ENCODE results near the gene ACTN3.

GRCh38 chr11:66564984-66565383 is 18.3 kb downstream of the ACTN3 start:
- TF ChIP-seq JUN (CRISPR knock-in tag; IDR thresholded peaks at IDR 0.05) = no peak
- TF ChIP-seq E2F1 (CRISPR knock-in tag; IDR thresholded peaks at IDR 0.05) = no peak
- no peak for TF ChIP-seq NFE2L1 (CRISPR knock-in tag; IDR thresholded peaks at IDR 0.05)
- TF ChIP-seq ATF6 (CRISPR knock-in tag; IDR thresholded peaks at IDR 0.05) = no peak
- TF ChIP-seq SP1 (CRISPR knock-in tag; conservative IDR thresholded peaks at IDR 0.05) = no peak
- no peak for TF ChIP-seq FOXP4 (CRISPR knock-in tag; IDR thresholded peaks at IDR 0.05)
- TF ChIP-seq CTCF (IDR thresholded peaks at IDR 0.05) = no peak
- no peak for TF ChIP-seq SMAD3 (CRISPR knock-in tag; IDR thresholded peaks at IDR 0.05; ENCODE audit: borderline replicate concordance)
- no peak for TF ChIP-seq ZBTB43 (CRISPR knock-in tag; IDR thresholded peaks at IDR 0.05)
- TF ChIP-seq E2F5 (CRISPR knock-in tag; IDR thresholded peaks at IDR 0.05) = no peak
- no peak for TF ChIP-seq TEAD1 (CRISPR knock-in tag; IDR thresholded peaks at IDR 0.05)
- TF ChIP-seq ZNF512 (CRISPR knock-in tag; IDR thresholded peaks at IDR 0.05; ENCODE audit: borderline replicate concordance) = no peak
- no peak for TF ChIP-seq ESRRA (CRISPR knock-in tag; IDR thresholded peaks at IDR 0.05; ENCODE audit: borderline replicate concordance)
- TF ChIP-seq MAX (CRISPR knock-in tag; IDR thresholded peaks at IDR 0.05) = no peak
